Fibroblast of the conjunctiva (primary cell): ENCODE results near the gene CYSLTR2.
"Not testable (repeated sequence)": the region's sequence is repeated elsewhere in the genome, so short reads cannot be mapped to it uniquely, and the experiment has no call there.

Experiments used
- DNase-seq: peaks from one replicate; pipeline ENCODE4 v3.0.0-alpha.2; 2010; ENCODE audit warnings: low read depth

Gene CYSLTR2

DNA sequence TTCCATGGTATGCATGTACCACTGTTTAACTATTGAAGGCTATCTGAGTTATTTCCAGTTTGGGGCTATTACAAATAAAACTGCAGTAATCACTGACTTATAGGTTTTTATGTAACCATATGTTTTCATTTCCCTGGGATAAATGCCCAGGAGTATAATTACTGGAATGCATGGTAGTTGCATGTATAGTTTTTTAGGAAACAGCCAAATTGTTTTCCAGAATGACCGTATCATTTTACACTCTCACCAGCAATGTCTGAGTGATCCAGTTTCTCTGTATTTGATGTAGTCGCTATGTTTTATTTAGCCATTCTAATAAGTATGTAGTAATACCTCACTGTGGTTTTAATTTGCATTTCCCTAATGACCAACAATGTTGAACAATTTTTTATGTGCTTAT lies 42.0 kb downstream of the CYSLTR2 start:
- DNase-seq, result no peak

- not testable (repeated sequence) for DNase-seq
Measured at GRCh38 chr13:48696676-48697075, 42.9 kb downstream of the CYSLTR2 start.

DNA sequence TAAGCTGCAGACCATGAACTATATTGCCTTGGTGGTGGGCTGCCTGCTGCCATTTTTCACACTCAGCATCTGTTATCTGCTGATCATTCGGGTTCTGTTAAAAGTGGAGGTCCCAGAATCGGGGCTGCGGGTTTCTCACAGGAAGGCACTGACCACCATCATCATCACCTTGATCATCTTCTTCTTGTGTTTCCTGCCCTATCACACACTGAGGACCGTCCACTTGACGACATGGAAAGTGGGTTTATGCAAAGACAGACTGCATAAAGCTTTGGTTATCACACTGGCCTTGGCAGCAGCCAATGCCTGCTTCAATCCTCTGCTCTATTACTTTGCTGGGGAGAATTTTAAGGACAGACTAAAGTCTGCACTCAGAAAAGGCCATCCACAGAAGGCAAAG lies 53.7 kb downstream of the CYSLTR2 start:
- no peak for DNase-seq

DNA sequence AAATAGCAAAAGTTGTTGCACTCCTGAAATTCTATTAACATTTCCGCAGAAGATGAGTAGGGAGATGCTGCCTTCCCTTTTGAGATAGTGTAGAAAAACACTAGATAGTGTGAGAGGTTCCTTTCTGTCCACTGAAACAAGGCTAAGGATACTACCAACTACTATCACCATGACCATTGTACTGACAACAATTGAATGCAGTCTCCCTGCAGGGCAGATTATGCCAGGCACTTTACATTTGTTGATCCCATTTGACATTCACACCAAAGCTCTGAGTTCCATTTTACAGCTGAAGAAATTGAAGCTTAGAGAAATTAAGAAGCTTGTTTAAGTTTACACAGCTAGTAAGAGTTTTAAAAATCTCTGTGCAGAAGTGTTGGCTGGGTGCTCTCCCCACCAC lies 55.0 kb downstream of the CYSLTR2 start:
- no peak for DNase-seq

- DNase-seq, result no peak
Measured at GRCh38 chr13:48709213-48709612, 55.5 kb downstream of the CYSLTR2 start.

- DNase-seq, result no peak
Measured at GRCh38 chr13:48710160-48710559, 56.4 kb downstream of the CYSLTR2 start.

DNA sequence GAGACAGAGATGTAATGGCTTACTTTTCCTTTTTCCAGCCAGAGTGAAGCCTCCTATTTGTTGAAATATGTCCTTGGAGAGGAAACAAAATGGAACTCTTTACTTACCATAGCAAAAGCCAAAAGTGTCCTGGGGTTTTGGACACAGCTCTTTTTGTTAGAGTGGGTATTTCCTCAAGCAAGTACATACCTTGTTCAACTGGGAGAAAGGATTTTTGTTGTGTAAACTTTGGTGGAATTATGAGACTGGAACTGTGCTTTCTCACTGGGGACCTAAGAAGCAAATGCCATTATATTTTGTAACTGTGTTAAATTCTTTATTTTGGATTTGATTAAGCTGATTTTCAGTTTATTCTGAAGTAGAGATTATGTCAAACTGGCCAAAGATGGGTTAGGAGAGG lies 58.4 kb downstream of the CYSLTR2 start:
- DNase-seq, result no peak

- no peak for DNase-seq
Measured at GRCh38 chr13:48715977-48716376, 62.2 kb downstream of the CYSLTR2 start.

- no peak for DNase-seq
Measured at GRCh38 chr13:48720621-48721020, 66.9 kb downstream of the CYSLTR2 start.

- no peak for DNase-seq
Measured at GRCh38 chr13:48723168-48723567, 69.4 kb downstream of the CYSLTR2 start.

DNA sequence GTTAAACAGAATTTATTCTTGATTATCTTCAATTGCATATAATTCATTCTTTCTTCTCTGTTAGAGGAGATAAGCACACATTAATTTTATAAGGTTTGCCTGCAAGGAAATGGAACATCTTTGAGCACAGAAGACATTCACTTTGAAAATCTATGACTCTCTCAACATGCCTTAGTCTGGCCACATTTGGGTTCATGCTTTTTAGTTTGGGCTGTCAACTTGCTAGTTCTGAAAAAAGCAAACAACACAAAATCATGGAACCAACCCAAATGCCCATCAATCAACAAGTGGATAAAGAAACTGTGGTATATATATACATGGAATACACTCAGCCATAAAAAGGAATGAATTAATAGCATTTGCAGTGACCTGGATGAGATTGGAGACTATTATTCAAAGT lies 71.5 kb downstream of the CYSLTR2 start:
- no peak for DNase-seq

- no peak for DNase-seq
Measured at GRCh38 chr13:48726711-48727110, 73.0 kb downstream of the CYSLTR2 start.

DNA sequence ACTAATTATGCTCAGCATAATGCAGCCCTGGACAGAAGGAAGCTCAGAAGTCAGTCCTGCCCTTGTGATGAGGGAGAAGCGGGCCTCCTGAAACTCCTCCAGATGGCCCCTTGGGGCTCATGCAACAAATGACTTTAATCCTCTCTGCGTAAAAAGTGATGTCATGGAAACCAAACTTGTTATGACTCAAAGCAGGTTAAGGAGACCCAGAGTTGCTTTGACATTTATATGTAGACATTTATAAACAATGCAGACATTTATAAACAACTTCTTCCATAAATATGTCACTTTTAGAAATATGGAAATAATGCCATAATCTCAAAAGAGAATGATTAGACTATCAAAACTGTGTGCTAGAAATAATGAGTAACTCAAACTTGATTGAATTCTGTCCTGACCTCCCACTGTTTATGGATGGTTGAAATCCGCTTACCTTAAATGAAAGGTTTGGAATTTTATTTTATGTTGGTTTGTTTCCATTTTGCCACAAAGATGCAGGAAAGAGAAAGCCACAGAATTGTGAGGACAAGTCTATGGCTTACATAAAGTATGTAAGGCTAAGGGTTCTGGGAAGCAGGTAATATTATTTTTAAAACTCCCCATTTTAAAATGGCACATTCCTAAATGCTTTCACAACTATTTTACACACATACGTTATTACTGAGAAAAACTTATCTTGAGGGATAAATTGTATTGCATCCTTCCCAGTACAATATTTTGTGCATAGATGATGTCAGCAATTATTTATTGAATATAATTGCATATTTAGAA lies 73.7 kb downstream of the CYSLTR2 start:
- peak; percentile 47 for DNase-seq

DNA sequence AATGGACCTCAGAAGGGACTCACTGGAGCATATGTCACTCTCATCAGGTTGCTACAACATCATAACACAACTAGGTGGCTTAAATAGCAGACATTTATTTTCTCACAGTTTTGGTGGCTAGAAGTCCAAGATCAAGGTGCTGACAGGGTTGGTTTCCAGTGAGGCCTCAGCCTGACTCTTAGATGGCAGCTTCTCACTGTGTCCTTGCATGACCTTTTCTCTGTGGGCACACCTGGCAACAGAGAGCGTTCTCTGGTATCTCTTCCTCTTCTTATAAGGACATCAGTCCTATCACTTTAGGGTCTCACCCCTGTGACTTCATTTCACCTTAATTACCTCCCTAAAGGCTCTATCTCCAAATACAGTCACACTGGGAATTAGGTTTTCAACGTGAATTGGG lies 74.5 kb downstream of the CYSLTR2 start:
- DNase-seq, result no peak

- no peak for DNase-seq
Measured at GRCh38 chr13:48728876-48729275, 75.1 kb downstream of the CYSLTR2 start.

DNA sequence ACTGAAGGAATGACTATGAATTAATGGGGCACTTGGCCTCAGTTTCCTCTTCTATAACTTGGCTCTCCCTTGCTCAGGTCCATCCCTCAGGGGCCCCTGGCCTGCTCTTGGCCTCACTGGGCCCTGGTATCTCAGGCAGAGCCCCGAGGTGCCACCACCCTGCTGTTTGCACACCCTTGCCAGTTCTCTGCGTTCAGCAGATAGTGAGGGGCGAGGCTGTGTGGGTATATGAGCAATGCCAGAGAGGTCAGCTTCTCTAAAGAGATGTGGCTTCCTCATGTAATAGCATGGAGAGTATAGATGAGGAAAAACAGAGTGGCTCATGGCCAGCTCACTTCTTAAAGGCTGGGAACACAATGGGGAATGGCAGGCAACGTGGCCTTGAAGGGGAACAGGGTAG lies 76.1 kb downstream of the CYSLTR2 start:
- DNase-seq, result no peak

- DNase-seq, result no peak
Measured at GRCh38 chr13:48731001-48731658, 77.4 kb downstream of the CYSLTR2 start.

DNA sequence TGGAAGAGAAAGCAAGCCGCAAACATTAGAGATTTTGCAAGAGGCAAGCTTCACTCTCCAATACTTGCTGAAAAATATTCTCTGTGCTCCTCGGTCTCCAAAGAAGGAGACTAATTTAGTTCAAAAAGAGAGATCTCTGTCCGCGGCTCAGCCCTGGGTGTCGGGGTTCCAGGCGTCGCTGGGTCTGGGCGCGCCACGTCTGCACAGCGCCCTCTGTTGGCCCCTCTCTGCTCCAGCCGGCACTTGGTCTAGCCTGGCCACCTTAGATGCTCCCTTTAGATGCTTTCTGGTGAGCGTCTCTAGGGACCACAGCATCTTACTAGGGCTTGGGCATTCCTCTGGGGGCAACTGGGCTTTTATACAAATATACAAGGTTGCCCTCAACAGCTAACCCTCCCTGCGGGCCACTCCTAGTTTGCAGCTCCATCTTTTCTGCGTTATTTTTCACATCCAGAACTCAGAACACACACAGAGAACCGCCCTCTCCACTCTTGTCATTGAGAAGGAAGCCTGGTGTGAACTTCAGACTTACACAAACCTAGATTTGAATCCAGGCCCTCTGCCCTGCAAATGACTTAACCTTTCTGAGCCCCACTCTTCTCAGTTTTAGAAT lies 78.3 kb downstream of the CYSLTR2 start:
- no peak for DNase-seq

DNA sequence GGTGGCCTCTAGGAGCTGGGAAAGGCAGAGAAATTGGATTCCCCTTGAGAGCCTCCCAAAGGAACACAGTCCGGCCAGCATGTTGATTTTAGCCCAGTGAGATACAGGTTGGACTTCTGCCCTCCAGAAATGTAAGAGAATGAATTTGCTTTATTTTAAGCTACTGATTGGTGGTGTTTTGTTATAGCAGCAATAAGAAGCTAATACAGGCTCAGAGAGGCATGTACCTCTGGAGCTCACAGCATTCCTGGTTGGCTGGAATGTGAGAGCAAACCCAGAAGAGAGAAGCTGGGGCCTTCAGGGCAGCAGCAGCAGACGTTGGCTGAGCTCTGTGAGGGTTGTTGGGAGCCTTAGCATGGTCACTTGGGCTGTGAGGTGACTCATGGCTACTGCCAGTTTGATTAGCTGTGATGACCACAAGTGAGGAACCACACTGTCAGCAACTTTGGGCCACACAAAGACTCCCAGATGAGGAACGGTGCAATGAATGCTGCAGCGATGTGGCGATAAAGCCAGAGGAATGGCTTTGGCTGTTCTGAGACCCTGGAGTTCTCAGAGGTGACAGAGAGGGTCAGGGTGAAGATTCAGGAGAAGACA lies 80.1 kb downstream of the CYSLTR2 start:
- no peak for DNase-seq

DNA sequence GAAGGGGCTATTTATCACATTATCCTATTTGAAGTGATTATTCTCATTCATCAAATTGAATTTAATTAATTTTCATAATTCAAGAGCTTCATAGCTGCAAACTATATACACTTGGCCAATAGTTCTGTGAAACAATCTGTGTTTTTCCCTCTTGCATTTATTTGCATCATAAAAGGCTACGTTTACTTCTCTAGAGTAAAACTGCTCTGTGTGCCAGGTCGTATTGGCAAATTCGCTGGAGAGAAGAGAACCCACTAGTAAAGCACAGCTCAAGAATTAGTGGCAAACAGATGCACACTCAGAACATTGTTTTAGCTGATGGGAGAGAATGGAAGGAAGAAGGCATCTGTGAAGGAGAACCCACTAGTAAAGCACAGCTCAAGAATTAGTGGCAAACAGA lies 81.8 kb downstream of the CYSLTR2 start:
- no peak for DNase-seq

- no peak for DNase-seq
Measured at GRCh38 chr13:48737689-48738088, 84.0 kb downstream of the CYSLTR2 start.

GRCh38 chr13:48738311-48738710 lies 84.6 kb downstream of the CYSLTR2 start:
- DNase-seq, result no peak

DNA sequence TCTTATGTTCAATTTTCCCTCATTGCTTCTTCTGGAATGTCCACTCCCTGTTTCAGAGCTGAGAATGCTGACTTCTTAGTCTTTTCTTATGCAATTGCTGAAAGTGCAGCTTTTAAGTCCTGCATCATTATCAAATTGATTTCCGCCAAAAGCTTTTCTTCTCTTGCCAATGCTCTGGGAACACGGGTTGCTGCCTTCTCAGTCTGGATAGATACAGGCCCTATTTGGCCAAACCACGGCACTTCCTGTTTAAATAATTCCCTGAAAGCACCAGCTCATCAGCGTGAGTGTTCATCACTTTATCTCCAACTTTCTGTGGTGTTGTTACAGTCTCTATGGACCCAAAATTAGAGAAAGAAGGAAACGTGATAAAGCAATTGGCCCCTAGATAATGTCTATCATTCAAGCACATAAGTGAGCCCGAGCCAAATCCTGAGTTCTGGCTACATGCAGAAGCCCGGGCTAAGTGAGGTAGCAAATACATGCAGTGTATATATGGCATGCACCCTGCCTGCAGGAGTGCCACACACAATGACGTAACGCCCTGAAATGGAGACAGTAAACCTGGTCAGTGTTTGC lies 85.7 kb downstream of the CYSLTR2 start:
- DNase-seq, result no peak
